HG02938 (cell line): ENCODE measurements around the gene KCTD7.
"Not testable (repeated sequence)": the region's sequence is repeated elsewhere in the genome, so short reads cannot be mapped to it uniquely, and the experiment has no call there.

Source experiments
- ATAC-seq: cut with Tn5 transposase; IDR thresholded peaks from one replicate; pipeline ENCODE4 v1.9.1; 2021; ENCODE audit warnings: mild to moderate bottlenecking, moderate library complexity; ENCODE audit not compliant: unreplicated experiment

Gene KCTD7

GRCh38 chr7:66628361-66629221 is at the start of gene KCTD7:
Gene KCTD7 (plus strand): TSS chr7:66628881. CDS start chr7:66629065, 184 bp downstream.
- peak; percentile 89 for ATAC-seq

GRCh38 chr7:66580380-66580779 is 48.3 kb upstream of the KCTD7 start:
- not testable (repeated sequence) for ATAC-seq

- not testable (repeated sequence) for ATAC-seq
Measured at GRCh38 chr7:66582816-66583489, 45.7 kb upstream of the KCTD7 start.

GRCh38 chr7:66583490-66584110 is 45.1 kb upstream of the KCTD7 start:
- no peak for ATAC-seq

GRCh38 chr7:66586181-66586580 is 42.5 kb upstream of the KCTD7 start:
- no peak for ATAC-seq

GRCh38 chr7:66588226-66588625 is 40.5 kb upstream of the KCTD7 start:
- not testable (repeated sequence) for ATAC-seq

GRCh38 chr7:66588856-66589570 is 39.7 kb upstream of the KCTD7 start:
- ATAC-seq = not testable (repeated sequence)

GRCh38 chr7:66590302-66591057 is 38.2 kb upstream of the KCTD7 start:
- ATAC-seq = not testable (repeated sequence)

- peak; percentile 5 for ATAC-seq
Measured at GRCh38 chr7:66591058-66591798, 37.5 kb upstream of the KCTD7 start.

GRCh38 chr7:66591799-66592596 is 36.7 kb upstream of the KCTD7 start:
- ATAC-seq = peak; percentile 97

- peak; percentile 4 for ATAC-seq
Measured at GRCh38 chr7:66592597-66593146, 36.0 kb upstream of the KCTD7 start.

GRCh38 chr7:66594082-66594481 is 34.6 kb upstream of the KCTD7 start:
- not testable (repeated sequence) for ATAC-seq

GRCh38 chr7:66597461-66597860 is 31.2 kb upstream of the KCTD7 start:
- ATAC-seq = no peak

GRCh38 chr7:66602159-66602558 is 26.5 kb upstream of the KCTD7 start:
- no peak for ATAC-seq

GRCh38 chr7:66604198-66604597 is 24.5 kb upstream of the KCTD7 start:
- ATAC-seq = no peak

GRCh38 chr7:66606540-66607291 is 22.0 kb upstream of the KCTD7 start:
- ATAC-seq = not testable (repeated sequence)

GRCh38 chr7:66609176-66609575 is 19.5 kb upstream of the KCTD7 start:
- ATAC-seq = no peak

GRCh38 chr7:66614596-66614995 is 14.1 kb upstream of the KCTD7 start:
- ATAC-seq = not testable (repeated sequence)
